H9 (cell line): Measurements from ENCODE around the gene ITSN2. TPM values are rescaled to one million over a fixed set of nuclear protein-coding genes. Genes with fewer than 3 reads are reported as not detected.

Experiments
- DNase-seq: peaks from one replicate; pipeline ENCODE4 v3.0.0-alpha.2; 2017
- H2AFZ ChIP-seq: one replicate; pipeline ENCODE4 v1.6.1; 2013; ENCODE audit warnings: mild to moderate bottlenecking, low read length, control low read depth, moderate library complexity
- H2AK5ac ChIP-seq: 2 replicates; pipeline ENCODE4 v1.6.1; 2013; ENCODE audit warnings: low read length, control low read depth, mixed read lengths; ENCODE audit not compliant: insufficient read length
- H2BK120ac ChIP-seq: one replicate; pipeline ENCODE4 v1.6.1; 2013; ENCODE audit warnings: low read depth, mild to moderate bottlenecking, low read length, control low read depth, inconsistent platforms; ENCODE audit not compliant: poor library complexity, severe bottlenecking
- H2BK12ac ChIP-seq: 2 replicates; pipeline ENCODE4 v1.6.1; 2013; ENCODE audit warnings: low read length, control low read depth, mixed read lengths, low read depth; ENCODE audit not compliant: insufficient read length
- H2BK15ac ChIP-seq: 2 replicates; pipeline ENCODE4 v1.6.1; 2013; ENCODE audit warnings: low read depth, low read length, control low read depth
- H2BK20ac ChIP-seq: one replicate; pipeline ENCODE4 v1.6.1; 2013; ENCODE audit warnings: low read depth, mild to moderate bottlenecking, low read length, control low read depth, inconsistent platforms; ENCODE audit not compliant: poor library complexity, severe bottlenecking
- H2BK5ac ChIP-seq: 2 replicates; pipeline ENCODE4 v1.6.1; 2013; ENCODE audit warnings: low read length, control low read depth, mixed read lengths; ENCODE audit not compliant: insufficient read length
- H3K14ac ChIP-seq: 2 replicates; pipeline ENCODE4 v1.6.1; 2013; ENCODE audit warnings: low read length, control low read depth; ENCODE audit not compliant: insufficient read depth
- H3K18ac ChIP-seq: 2 replicates; pipeline ENCODE4 v1.6.1; 2013; ENCODE audit warnings: low read depth, mild to moderate bottlenecking, mixed read lengths, low read length, control low read depth; ENCODE audit not compliant: insufficient read length
- H3K23ac ChIP-seq: 2 replicates; pipeline ENCODE4 v1.6.1; 2013; ENCODE audit warnings: low read length, control low read depth, mixed read lengths, low read depth; ENCODE audit not compliant: insufficient read length
- H3K23me2 ChIP-seq: 2 replicates; pipeline ENCODE4 v1.6.1; 2013; ENCODE audit warnings: low read depth, mild to moderate bottlenecking, mixed read lengths, low read length, control low read depth; ENCODE audit not compliant: insufficient read length, poor library complexity, severe bottlenecking
- H3K27ac ChIP-seq: 2 replicates; pipeline ENCODE4 v1.5.1; 2013; ENCODE audit warnings: low read length, control low read depth, mixed read lengths, low read depth; ENCODE audit not compliant: insufficient read length
- H3K27me3 ChIP-seq: 2 replicates; pipeline ENCODE4 v1.6.1; 2013; ENCODE audit warnings: low read length, control low read depth, inconsistent platforms; ENCODE audit not compliant: insufficient read depth
- H3K4ac ChIP-seq: 2 replicates; pipeline ENCODE4 v1.6.1; 2013; ENCODE audit warnings: low read depth, mild to moderate bottlenecking, control low read depth, inconsistent platforms, low read length, moderate library complexity
- H3K4me1 ChIP-seq: 2 replicates; pipeline ENCODE4 v1.6.1; 2013; ENCODE audit warnings: low read length, control low read depth, inconsistent platforms; ENCODE audit not compliant: insufficient read depth
- H3K4me2 ChIP-seq: 2 replicates; pipeline ENCODE4 v1.6.1; 2013; ENCODE audit warnings: low read length, control low read depth, mixed read lengths; ENCODE audit not compliant: insufficient read length, insufficient read depth
- H3K56ac ChIP-seq: 2 replicates; pipeline ENCODE4 v1.6.1; 2013; ENCODE audit warnings: low read depth, mild to moderate bottlenecking, mixed read lengths, low read length, control low read depth; ENCODE audit not compliant: insufficient read length
- H3K79me1 ChIP-seq: 2 replicates; pipeline ENCODE4 v1.6.1; 2013; ENCODE audit warnings: low read depth, mild to moderate bottlenecking, moderate library complexity, low read length, control low read depth, inconsistent platforms; ENCODE audit not compliant: insufficient read depth, poor library complexity, severe bottlenecking
- H3K79me2 ChIP-seq: 2 replicates; pipeline ENCODE4 v1.6.1; 2013; ENCODE audit warnings: low read length, control low read depth, inconsistent platforms; ENCODE audit not compliant: insufficient read depth
- H3K9ac ChIP-seq: 2 replicates; pipeline ENCODE4 v1.6.1; 2013; ENCODE audit warnings: low read length, control low read depth, mixed read lengths; ENCODE audit not compliant: insufficient read length; ENCODE audit errors: extremely low read depth
- H3K9me3 ChIP-seq: one replicate; pipeline ENCODE4 v1.6.1; 2013; ENCODE audit warnings: low read depth, low read length, inconsistent platforms; ENCODE audit not compliant: control insufficient read depth
- H3T11ph ChIP-seq: one replicate; pipeline ENCODE4 v1.6.1; 2013; ENCODE audit warnings: mild to moderate bottlenecking, low read length, control low read depth, inconsistent platforms
- H4K20me1 ChIP-seq: one replicate; pipeline ENCODE4 v1.6.1; 2013; ENCODE audit not compliant: control insufficient read depth, insufficient read length, insufficient read depth
- H4K5ac ChIP-seq: 2 replicates; pipeline ENCODE4 v1.6.1; 2013; ENCODE audit warnings: low read depth, mild to moderate bottlenecking, mixed read lengths, low read length, control low read depth; ENCODE audit not compliant: insufficient read length
- H4K8ac ChIP-seq: replicated peaks from 2 replicates; pipeline ENCODE4 v1.6.1; 2013; ENCODE audit warnings: low read length, control low read depth, mixed read lengths, low read depth; ENCODE audit not compliant: insufficient read length
- H4K91ac ChIP-seq: 2 replicates; pipeline ENCODE4 v1.6.1; 2013; ENCODE audit warnings: low read depth, mild to moderate bottlenecking, moderate library complexity, mixed read lengths, low read length, control low read depth; ENCODE audit not compliant: insufficient read length
- H3K27ac Mint-ChIP-seq, 3 experiments: 2 replicates in 2 of 3; 3 replicates in 1 of 3; pipeline ENCODE4 v1.8.0; 2020 to 2021; ENCODE audit warnings: mixed read lengths in 3 of 3, mild to moderate bottlenecking in 1 of 3, moderate library complexity in 1 of 3
- H3K27me3 Mint-ChIP-seq: 2 replicates; pipeline ENCODE4 v1.8.0; 2021; ENCODE audit warnings: low read depth, mild to moderate bottlenecking, moderate library complexity, mixed read lengths
- H3K36me3 Mint-ChIP-seq, 3 experiments: 2 replicates in 2 of 3; 3 replicates in 1 of 3; pipeline ENCODE4 v1.8.0; 2020 to 2021; ENCODE audit warnings: low read depth in 3 of 3, mixed read lengths in 3 of 3; ENCODE audit not compliant: insufficient read depth in 1 of 3
- H3K4me1 Mint-ChIP-seq, 2 experiments: 2 replicates each; pipeline ENCODE4 v1.8.0; 2020; ENCODE audit warnings: mixed read lengths in 2 of 2
- H3K4me3 Mint-ChIP-seq, 2 experiments: 2 replicates in 1 of 2; 3 replicates in 1 of 2; pipeline ENCODE4 v1.8.0; 2020 to 2021; ENCODE audit warnings: mild to moderate bottlenecking in 2 of 2, mixed read lengths in 2 of 2, moderate library complexity in 1 of 2
- H3K9me3 Mint-ChIP-seq, 2 experiments: 2 replicates in 1 of 2; 3 replicates in 1 of 2; pipeline ENCODE4 v1.8.0; 2020; ENCODE audit warnings: mild to moderate bottlenecking in 2 of 2, mixed read lengths in 2 of 2, moderate library complexity in 1 of 2
- CTCF ChIP-seq: fragments of 200-600 bp; sonication (generic); conservative IDR thresholded peaks from 3 replicates; pipeline ENCODE4 v1.8.0; 2021; ENCODE audit warnings: antibody characterized with exemption, mild to moderate bottlenecking
- total RNA-seq: library from RNA; stranded (reverse); gene quantifications from 2 replicates; pipeline ENCODE4 v1.2.1, GENCODE V29; 2021

The ITSN2 gene
- total RNA-seq, 1 experiment from 2014 or later = 17.0 TPM

GRCh38 chr2:24241528-24241927 is 118.8 kb downstream of the ITSN2 start:
- Mint-ChIP-seq H3K4me1 (peaks cover 2 to 3% of the 10 kb centered on the region in 2 experiments), H3K4me3 (no peak overlapping the region), H3K27ac (no peak overlapping the region), H3K9me3 (no peaks in the 10 kb centered on the region), H3K36me3 (peaks cover 0 to 7% (median 0%) of the 10 kb centered on the region in 3 experiments; a peak in 3 of 7 replicates), H3K27me3 (no peaks in the 10 kb centered on the region)
- no peak overlapping the region for H4K91ac ChIP-seq
- no peak overlapping the region for H3K9ac ChIP-seq
- H3K14ac ChIP-seq = no peak overlapping the region
- H3K56ac ChIP-seq = no peak overlapping the region
- no peaks in the 10 kb centered on the region for H3K79me2 ChIP-seq
- no peak overlapping the region for H2AFZ ChIP-seq
- H3K4me1 ChIP-seq = no peaks in the 10 kb centered on the region
- no peak overlapping the region for H2BK120ac ChIP-seq
- H2BK15ac ChIP-seq = no peak overlapping the region
- TF ChIP-seq CTCF = no peak
- no peak overlapping the region for H2BK5ac ChIP-seq
- no peaks in the 10 kb centered on the region for H4K20me1 ChIP-seq
- H3K4ac ChIP-seq = no peak overlapping the region
- H3K79me1 ChIP-seq = no peaks in the 10 kb centered on the region
- no peak overlapping the region for H2BK12ac ChIP-seq
- no peak overlapping the region for H3K18ac ChIP-seq
- H3K9me3 ChIP-seq = no peaks in the 10 kb centered on the region
- no peak overlapping the region for H4K5ac ChIP-seq
- H2BK20ac ChIP-seq = no peak overlapping the region
- H2AK5ac ChIP-seq = no peak overlapping the region
- no peak for DNase-seq
- H3K27me3 ChIP-seq = no peaks in the 10 kb centered on the region
- H4K8ac ChIP-seq = no peak overlapping the region
- H3K27ac ChIP-seq = no peak overlapping the region
- no peak overlapping the region for H3K23ac ChIP-seq
- no peak overlapping the region for H3K4me2 ChIP-seq
- no peak overlapping the region for H3T11ph ChIP-seq
- H3K23me2 ChIP-seq = no peaks in the 10 kb centered on the region
